22Rv1 (cell line): ENCODE results near the gene RAC2.

Experiments used
- ZFX ChIP-seq: fragments of 450-650 bp; IDR thresholded peaks from 2 replicates; pipeline ENCODE4 v1.6.1; 2017; ENCODE audit warnings: antibody characterized with exemption, borderline replicate concordance
- TF ChIP-seq, protein P1 (sequence below): fragments of 450-650 bp; IDR thresholded peaks from 2 replicates; pipeline ENCODE4 v1.5.1; 2017; ENCODE audit warnings: mild to moderate bottlenecking

DNA sequence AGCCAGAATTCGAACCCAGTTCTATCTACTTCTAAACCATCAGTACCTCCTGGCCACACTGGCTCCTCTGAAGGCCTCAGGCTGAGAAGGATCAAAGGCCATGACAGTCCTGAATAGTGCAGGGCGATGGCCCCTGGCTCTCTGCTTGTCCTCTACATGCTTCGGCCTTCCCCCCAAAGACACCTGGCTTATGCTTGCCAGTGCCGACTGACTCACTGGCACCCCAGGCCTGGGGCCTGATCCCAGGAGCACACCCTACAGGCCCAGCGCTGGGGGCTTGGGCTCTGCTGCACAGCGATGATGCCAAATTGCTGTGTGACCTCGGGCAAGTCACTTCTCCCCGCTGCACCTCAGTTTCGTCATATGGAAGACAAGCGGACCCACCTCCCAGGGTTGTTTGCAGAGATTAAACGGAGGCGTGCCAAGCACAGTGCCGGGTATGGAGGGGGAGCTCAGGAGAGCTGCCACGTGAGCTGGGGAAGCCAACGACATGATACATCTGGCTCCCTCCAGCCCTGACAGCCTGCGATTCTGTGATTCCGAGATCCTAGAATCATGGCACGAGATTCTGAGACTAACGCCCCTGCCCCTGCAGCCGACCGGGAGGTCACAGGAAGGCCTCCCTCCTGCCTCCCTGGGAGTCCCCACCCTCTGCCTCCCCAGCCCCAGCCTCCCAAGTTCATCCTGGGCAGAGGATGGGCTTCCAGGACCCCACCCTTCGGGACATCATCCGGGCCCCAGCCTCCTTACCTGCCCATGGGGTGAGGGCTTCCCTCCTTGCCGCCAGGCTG, 32.8 kb downstream of the RAC2 start:
- TF ChIP-seq, protein P1, sequence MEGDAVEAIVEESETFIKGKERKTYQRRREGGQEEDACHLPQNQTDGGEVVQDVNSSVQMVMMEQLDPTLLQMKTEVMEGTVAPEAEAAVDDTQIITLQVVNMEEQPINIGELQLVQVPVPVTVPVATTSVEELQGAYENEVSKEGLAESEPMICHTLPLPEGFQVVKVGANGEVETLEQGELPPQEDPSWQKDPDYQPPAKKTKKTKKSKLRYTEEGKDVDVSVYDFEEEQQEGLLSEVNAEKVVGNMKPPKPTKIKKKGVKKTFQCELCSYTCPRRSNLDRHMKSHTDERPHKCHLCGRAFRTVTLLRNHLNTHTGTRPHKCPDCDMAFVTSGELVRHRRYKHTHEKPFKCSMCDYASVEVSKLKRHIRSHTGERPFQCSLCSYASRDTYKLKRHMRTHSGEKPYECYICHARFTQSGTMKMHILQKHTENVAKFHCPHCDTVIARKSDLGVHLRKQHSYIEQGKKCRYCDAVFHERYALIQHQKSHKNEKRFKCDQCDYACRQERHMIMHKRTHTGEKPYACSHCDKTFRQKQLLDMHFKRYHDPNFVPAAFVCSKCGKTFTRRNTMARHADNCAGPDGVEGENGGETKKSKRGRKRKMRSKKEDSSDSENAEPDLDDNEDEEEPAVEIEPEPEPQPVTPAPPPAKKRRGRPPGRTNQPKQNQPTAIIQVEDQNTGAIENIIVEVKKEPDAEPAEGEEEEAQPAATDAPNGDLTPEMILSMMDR: no peak
- TF ChIP-seq ZFX: no peak
